Motor neuron (in vitro differentiated cells): Measurements from ENCODE around the gene NDEL1. TPM values are rescaled to one million over a fixed set of nuclear protein-coding genes. Genes with fewer than 3 reads are reported as not detected.

Experiments
- ATAC-seq, 8 experiments: fragments of 200-7000 bp; cut with Tn5 transposase; replicated peaks in 6 of 8; 2 replicates each; pipeline ENCODE4 v1.8.0; 2021; ENCODE audit warnings: mild to moderate bottlenecking in 8 of 8, moderate library complexity in 8 of 8
- H3K27ac ChIP-seq, 2 donors: fragments of 250-450 bp; sonication (Bioruptor Pico); 2 replicates each; pipeline ENCODE4 v1.9.0; 2021; ENCODE audit warnings: antibody characterized with exemption in 2 of 2, mild to moderate bottlenecking in 2 of 2, moderate library complexity in 1 of 2
- H3K4me1 ChIP-seq, 2 donors: fragments of 250-450 bp; sonication (Bioruptor Pico); replicated peaks in 1 of 2; 2 replicates each; pipeline ENCODE4 v1.6.1; 2021; ENCODE audit warnings: antibody characterized with exemption in 2 of 2, mild to moderate bottlenecking in 2 of 2, moderate library complexity in 1 of 2
- H3K4me3 ChIP-seq, 5 donors: fragments of 250-450 bp; sonication (Bioruptor Pico); 2 replicates each; pipeline ENCODE4 v1.9.0; 2021; ENCODE audit warnings: antibody characterized with exemption in 5 of 5, mild to moderate bottlenecking in 5 of 5, moderate library complexity in 4 of 5
- WGBS, 10 experiments: fragments of 450-650 bp; shearing (Covaris generic); methylation state at CpG; one replicate each; pipeline ENCODE4 v1.0.0; 2022; 5-methylcytosine and 5-hydroxymethylcytosine counted together
- in situ Hi-C, 9 experiments: fragments of 400-800 bp; cut with MboI; loops; one replicate each; pipeline ENCODE4 v1.15.0; 2021; ENCODE audit warnings: low sequenced_read_pairs in 9 of 9, low pct_unique_long_range_greater_than_20kb in 2 of 9; ENCODE audit not compliant: unreplicated experiment in 9 of 9
- total RNA-seq, 8 experiments: library from RNA; unstranded; fragments of 300-600 nt; gene quantifications; 2 replicates each; pipeline versions ENCODE4 v1.2.3 to v1.2.4, GENCODE V29; 2022

NDEL1 gene
- total RNA-seq, 8 experiments from 2014 or later, result 31.8 to 63.6 (median 54.6) TPM

- Histone ChIP-seq H3K27ac (no peak overlapping the region), H3K4me3 (no peak overlapping the region), H3K4me1 (peaks cover 6% of the 10 kb centered on the region in 2 donors)
- in situ Hi-C loops, result no loop called here
- ATAC-seq, result peak in 2 of 8 experiments; percentile 13 to 27
- WGBS, 10 experiments, result 0 to 100% (median 30%) methylated on average over 1 to 2 of the region's 4 CpGs; no CpG with 5 or more reads in 4 of the 10 experiments
These were observed 29.3 kb downstream of the NDEL1 start for GRCh38 chr17:8464941-8465340.

GRCh38 chr17:8465356-8465755 lies 29.7 kb downstream of the NDEL1 start:
- in situ Hi-C loops, result no loop called here
- Histone ChIP-seq H3K27ac (no peak overlapping the region), H3K4me3 (no peak overlapping the region), H3K4me1 (peaks cover 6% of the 10 kb centered on the region in 2 donors)
- 32 to 100% (median 65%) methylated on average over 1 to 6 of the region's 8 CpGs; no CpG with 5 or more reads in 2 of the 10 experiments for WGBS, 10 experiments
- ATAC-seq, result peak in 5 of 8 experiments; percentile 2 to 27 (median 15)

- H3K27ac ChIP-seq, result no peak overlapping the region
- peaks cover 6% of the 10 kb centered on the region in 2 donors for H3K4me1 ChIP-seq
- in situ Hi-C loops, result no loop called here
- ATAC-seq, result peak in 1 of 8 experiments; percentile 36
- WGBS, 10 experiments, result 0 to 100% (median 77%) methylated on average over 1 to 3 of the region's 12 CpGs; no CpG with 5 or more reads in 2 of the 10 experiments
- H3K4me3 ChIP-seq, result no peak overlapping the region
These were observed 30.1 kb downstream of the NDEL1 start for GRCh38 chr17:8465759-8466158.

GRCh38 chr17:8466456-8466855 lies 30.8 kb downstream of the NDEL1 start:
- peak in 2 of 8 experiments; percentile 6 to 21 for ATAC-seq
- Histone ChIP-seq H3K27ac (no peak overlapping the region), H3K4me1 (peaks cover 6% of the 10 kb centered on the region in 2 donors), H3K4me3 (no peak overlapping the region)
- in situ Hi-C loops, result no loop called here
- 57 to 92% (median 83%) methylated on average over 1 to 3 of the region's 3 CpGs; no CpG with 5 or more reads in 3 of the 10 experiments for WGBS, 10 experiments

GRCh38 chr17:8466873-8467272 lies 31.2 kb downstream of the NDEL1 start:
- in situ Hi-C loops, result no loop called here
- H3K27ac ChIP-seq, result no peak overlapping the region
- no peak overlapping the region for H3K4me3 ChIP-seq
- 65 to 100% (median 73%) methylated on average over 1 to 4 of the region's 21 CpGs; no CpG with 5 or more reads in 6 of the 10 experiments for WGBS, 10 experiments
- ATAC-seq, result peak in 2 of 8 experiments; percentile 27 to 37
- H3K4me1 ChIP-seq, result peaks cover 6% of the 10 kb centered on the region in 2 donors

- peaks cover 6% of the 10 kb centered on the region in 2 donors for H3K4me1 ChIP-seq
- 56 to 100% (median 86%) methylated on average over 2 to 8 of the region's 16 CpGs; no CpG with 5 or more reads in 2 of the 10 experiments for WGBS, 10 experiments
- in situ Hi-C loops, result no loop called here
- no peak overlapping the region for H3K4me3 ChIP-seq
- no peak overlapping the region for H3K27ac ChIP-seq
- ATAC-seq, result no peak
These were observed 31.8 kb downstream of the NDEL1 start for GRCh38 chr17:8467527-8467926.

GRCh38 chr17:8468127-8468526 lies 32.4 kb downstream of the NDEL1 start:
- WGBS, 10 experiments, result 0 to 100% (median 78%) methylated on average over 1 to 6 of the region's 9 CpGs; no CpG with 5 or more reads in 2 of the 10 experiments
- Histone ChIP-seq H3K27ac (no peak overlapping the region), H3K4me1 (peaks cover 6% of the 10 kb centered on the region in 2 donors), H3K4me3 (no peak overlapping the region)
- ATAC-seq, result no peak
- in situ Hi-C loops, result no loop called here

GRCh38 chr17:8468980-8469379 lies 33.3 kb downstream of the NDEL1 start:
- WGBS, 10 experiments, result 100% methylated on average over 2 of the region's 3 CpGs; no CpG with 5 or more reads in 9 of the 10 experiments

GRCh38 chr17:8469964-8470363 lies 34.3 kb downstream of the NDEL1 start:
- in situ Hi-C loops, result no loop called here

More at GRCh38 chr17:8468980-8469379, 33.3 kb downstream of the NDEL1 start:
- no peak overlapping the region for H3K4me3 ChIP-seq
- no peak overlapping the region for H3K27ac ChIP-seq
- no peak for ATAC-seq
- peaks cover 6% of the 10 kb centered on the region in 2 donors for H3K4me1 ChIP-seq
- in situ Hi-C loops, result no loop called here

GRCh38 chr17:8470447-8471047 lies 34.9 kb downstream of the NDEL1 start:
- in situ Hi-C loops, result no loop called here
- no peak overlapping the region for H3K4me3 ChIP-seq
- ATAC-seq, result peak in 3 of 8 experiments; percentile 6 to 26 (median 16)

More at GRCh38 chr17:8469964-8470363, 34.3 kb downstream of the NDEL1 start:
- no peak overlapping the region for H3K4me3 ChIP-seq
- ATAC-seq, result no peak
- no peak overlapping the region for H3K27ac ChIP-seq
- peaks cover 4 to 6% of the 10 kb centered on the region in 2 donors for H3K4me1 ChIP-seq
- 69 to 100% (median 92%) methylated on average over 1 to 9 of the region's 12 CpGs; no CpG with 5 or more reads in 4 of the 10 experiments for WGBS, 10 experiments

GRCh38 chr17:8472663-8473062 lies 37.0 kb downstream of the NDEL1 start:
- Histone ChIP-seq H3K4me3 (no peak overlapping the region), H3K4me1 (no peaks in the 10 kb centered on the region), H3K27ac (no peak overlapping the region)
- in situ Hi-C loops, result no loop called here
- WGBS, 10 experiments, result 80 to 97% (median 87%) methylated on average over 2 to 6 of the region's 8 CpGs; no CpG with 5 or more reads in 4 of the 10 experiments
- ATAC-seq, result no peak

More at GRCh38 chr17:8470447-8471047, 34.9 kb downstream of the NDEL1 start:
- 74 to 100% (median 80%) methylated on average over 1 to 9 of the region's 20 CpGs; no CpG with 5 or more reads in 4 of the 10 experiments for WGBS, 10 experiments
- Histone ChIP-seq H3K4me1 (peaks cover 0 to 6% of the 10 kb centered on the region in 2 donors), H3K27ac (no peak overlapping the region)

- Histone ChIP-seq H3K27ac (no peak overlapping the region), H3K4me1 (no peaks in the 10 kb centered on the region), H3K4me3 (no peak overlapping the region)
- 73 to 100% (median 92%) methylated on average over 1 to 11 of the region's 13 CpGs; no CpG with 5 or more reads in 1 of the 10 experiments for WGBS, 10 experiments
- in situ Hi-C loops, result no loop called here
- ATAC-seq, result no peak
These were observed 37.9 kb downstream of the NDEL1 start for GRCh38 chr17:8473451-8474192.

GRCh38 chr17:8474826-8475225 lies 39.1 kb downstream of the NDEL1 start:
- WGBS, 10 experiments, result 78 to 100% (median 93%) methylated on average over 1 to 10 of the region's 15 CpGs; no CpG with 5 or more reads in 2 of the 10 experiments
- ATAC-seq, result peak in 4 of 8 experiments; percentile 10 to 34 (median 19)
- in situ Hi-C loops, result no loop called here
- Histone ChIP-seq H3K27ac (no peak overlapping the region), H3K4me3 (no peak overlapping the region), H3K4me1 (no peaks in the 10 kb centered on the region)
